Esophagus squamous epithelium (tissue), 5 donors: ENCODE data around the gene KPTN. TPM values are rescaled to one million over a fixed set of nuclear protein-coding genes. Genes with fewer than 3 reads are reported as not detected.

Experiments
- DNase-seq: peaks from one replicate; lab custom pipeline; 2025; lab: John Stamatoyannopoulos, UW
- H3K27ac ChIP-seq, 4 donors: fragments of 200-600 bp; sonication (generic); one replicate each; pipeline ENCODE4 v1.5.1; 2016 to 2019; ENCODE audit warnings: mild to moderate bottlenecking in 1 of 4
- H3K27me3 ChIP-seq, 4 donors: fragments of 200-600 bp; sonication (generic); 1 replicate in 3 of 4; 2 replicates in 1 of 4; pipeline versions ENCODE4 v1.5.1 to v1.6.0; 2017 to 2021; ENCODE audit warnings: antibody characterized with exemption in 1 of 4
- H3K36me3 ChIP-seq, 3 donors: fragments of 200-600 bp; sonication (generic); one replicate each; pipeline ENCODE4 v1.5.1; 2016 to 2019
- H3K4me1 ChIP-seq, 3 donors: fragments of 200-600 bp; sonication (generic); one replicate each; pipeline ENCODE4 v1.5.1; 2017 to 2019
- H3K4me3 ChIP-seq, 4 donors: fragments of 200-600 bp; sonication (generic); 1 replicate in 3 of 4; 2 replicates in 1 of 4; pipeline ENCODE4 v1.5.1; 2016 to 2019; ENCODE audit warnings: mild to moderate bottlenecking in 2 of 4, moderate library complexity in 1 of 4
- H3K9me3 ChIP-seq, 3 donors: fragments of 200-600 bp; sonication (generic); one replicate each; pipeline ENCODE4 v1.5.1; 2016 to 2019
- CTCF ChIP-seq, 6 experiments: fragments of 450-650 bp in 4 of 6; fragments of 200-600 bp in 2 of 6; sonication (generic) in 2 of 6; IDR thresholded peaks; one replicate each; pipeline ENCODE4 v1.5.1; 2016 to 2019; ENCODE audit warnings: antibody characterized with exemption in 6 of 6, mild to moderate bottlenecking in 4 of 6, moderate library complexity in 4 of 6
- POLR2A ChIP-seq, 4 donors: fragments of 450-650 bp; IDR thresholded peaks; one replicate each; pipeline ENCODE4 v1.6.1; 2017; ENCODE audit warnings: antibody characterized with exemption in 4 of 4, mild to moderate bottlenecking in 4 of 4, moderate library complexity in 3 of 4
- WGBS, 2 donors: methylation state at CpG; one replicate each; pipeline ENCODE4 v1.1.5; 2018; 5-methylcytosine and 5-hydroxymethylcytosine counted together
- intact Hi-C: fragments of 100-400 bp; cut with DNase I; formaldehyde crosslinking; loops from one replicate; pipeline ENCODE4 v1.15.0; 2022
- total RNA-seq, 4 donors: library from RNA; depleted of rRNA; stranded (reverse); fragments of >200 nt; gene quantifications; one replicate each; pipeline ENCODE4 v1.1.0, GENCODE V29; 2016
- donor health status: DM: yes; HTN: yes; CAD: no.

The KPTN gene
- total RNA-seq, 4 donors from 2014 or later: 5.6 to 9.4 (median 8.4) TPM

- Histone ChIP-seq H3K4me1 (peaks cover 4 to 39% (median 16%) of the 10 kb centered on the region in 3 donors), H3K4me3 (no peak overlapping the region), H3K36me3 (no peaks in the 10 kb centered on the region), H3K27me3 (peaks cover 6 to 100% (median 15%) of the 10 kb centered on the region in 4 donors), H3K27ac (no peak overlapping the region), H3K9me3 (no peaks in the 10 kb centered on the region)
- intact Hi-C loops: no loop called here
- DNase-seq: no peak
- no peak for TF ChIP-seq CTCF (IDR thresholded peaks at IDR 0.05)
- 44 to 47% methylated on average over 3 to 4 of the region's 4 CpGs for WGBS, 2 donors
These were observed 38.5 kb downstream of the KPTN start for GRCh38 chr19:47445527-47445926.

- intact Hi-C loops: no loop called here
- H3K27ac ChIP-seq: no peak overlapping the region
- H3K4me3 ChIP-seq: no peak overlapping the region
- H3K27me3 ChIP-seq: peaks cover 6 to 94% (median 15%) of the 10 kb centered on the region in 4 donors
- WGBS, 2 donors: 11 to 20% methylated on average over 15 to 22 of the region's 22 CpGs
- no peaks in the 10 kb centered on the region for H3K36me3 ChIP-seq
- H3K9me3 ChIP-seq: no peaks in the 10 kb centered on the region
- H3K4me1 ChIP-seq: peaks cover 4 to 39% (median 16%) of the 10 kb centered on the region in 3 donors
- TF ChIP-seq POLR2A (IDR thresholded peaks at IDR 0.05) (no peak), CTCF (IDR thresholded peaks at IDR 0.05) (no peak)
- DNase-seq: no peak
These were observed 39.6 kb downstream of the KPTN start for GRCh38 chr19:47444388-47444821.

DNA sequence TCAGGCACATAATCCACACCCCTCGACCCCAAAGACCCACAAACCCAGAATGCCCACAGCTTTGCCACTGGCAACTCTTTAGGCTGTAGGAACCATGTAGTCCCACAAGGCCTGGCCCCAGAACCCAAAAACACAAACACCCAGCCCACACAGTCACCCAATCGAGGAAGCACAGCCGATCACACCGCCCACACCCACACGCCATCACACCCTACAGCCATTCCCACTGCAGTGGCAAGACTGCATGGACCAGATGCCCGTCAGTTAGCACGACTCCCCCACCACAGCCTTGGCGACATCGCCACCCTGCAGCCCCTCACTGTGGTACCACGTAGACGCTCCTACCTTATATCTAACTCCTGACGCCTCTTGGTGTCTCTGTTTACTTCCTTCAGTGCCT, 40.7 kb downstream of the KPTN start:
- no peak overlapping the region for H3K4me3 ChIP-seq
- TF ChIP-seq CTCF (IDR thresholded peaks at IDR 0.05) (no peak), POLR2A (IDR thresholded peaks at IDR 0.05) (no peak)
- WGBS, 2 donors: 61 to 71% methylated on average over 11 to 12 of the region's 12 CpGs
- peaks cover 6 to 93% (median 13%) of the 10 kb centered on the region in 4 donors for H3K27me3 ChIP-seq
- no peaks in the 10 kb centered on the region for H3K9me3 ChIP-seq
- H3K27ac ChIP-seq: no peak overlapping the region
- intact Hi-C loops: no loop called here
- no peaks in the 10 kb centered on the region for H3K36me3 ChIP-seq
- DNase-seq: no peak
- H3K4me1 ChIP-seq: peaks cover 4 to 39% (median 16%) of the 10 kb centered on the region in 3 donors

DNA sequence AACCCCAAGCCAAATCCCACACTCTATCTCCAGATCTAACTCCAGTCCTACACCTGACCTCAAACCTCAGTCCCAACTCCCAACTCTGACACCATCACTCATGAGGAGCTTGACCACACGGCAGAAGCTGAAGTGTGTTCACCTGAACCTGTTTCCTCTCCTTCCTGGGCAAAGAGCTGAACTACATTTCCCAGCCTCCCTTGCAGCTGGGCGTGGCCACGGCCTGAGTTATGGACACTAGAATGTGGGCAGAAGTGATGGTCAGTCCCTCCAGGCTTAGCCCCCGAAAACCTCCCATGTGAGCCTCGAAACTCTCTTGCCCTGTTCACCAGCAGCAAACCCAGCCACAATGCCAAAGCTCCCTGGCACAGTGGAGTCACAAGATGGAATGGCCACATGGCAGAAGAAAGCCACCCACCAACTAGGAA, 45.2 kb downstream of the KPTN start:
- H3K4me3 ChIP-seq: no peak overlapping the region
- TF ChIP-seq CTCF (IDR thresholded peaks at IDR 0.05) (no peak), POLR2A (IDR thresholded peaks at IDR 0.05) (no peak)
- H3K27ac ChIP-seq: no peak overlapping the region
- WGBS, 2 donors: 13 to 24% methylated on average over 3 of the region's 5 CpGs
- H3K9me3 ChIP-seq: no peaks in the 10 kb centered on the region
- peaks cover 0 to 8% (median 0%) of the 10 kb centered on the region in 3 donors for H3K4me1 ChIP-seq
- intact Hi-C loops: loop anchor here (5.0 to 10.0 kb wide), 3 partner anchors 78 to 356 kb away; partner anchors contain the start of gene NAPA
- H3K36me3 ChIP-seq: no peaks in the 10 kb centered on the region
- DNase-seq: no peak
- peaks cover 0 to 90% (median under 1%) of the 10 kb centered on the region in 4 donors for H3K27me3 ChIP-seq

GRCh38 chr19:47437500-47437899, 46.5 kb downstream of the KPTN start:
- Histone ChIP-seq H3K36me3 (no peaks in the 10 kb centered on the region), H3K27ac (no peak overlapping the region), H3K4me3 (no peak overlapping the region), H3K27me3 (peaks cover 0 to 89% (median 0%) of the 10 kb centered on the region in 4 donors), H3K9me3 (no peaks in the 10 kb centered on the region), H3K4me1 (peaks cover 0 to 8% (median 0%) of the 10 kb centered on the region in 3 donors)
- intact Hi-C loops: loop anchor here (5.0 to 10.0 kb wide), 3 partner anchors 80 to 357 kb away; partner anchors contain the start of gene NAPA
- DNase-seq: no peak
- 52% methylated on average over 9 of the region's 12 CpGs for WGBS, 2 donors
- TF ChIP-seq POLR2A (IDR thresholded peaks at IDR 0.05) (no peak), CTCF (IDR thresholded peaks at IDR 0.05) (no peak)
